NCI-H774 (cell line): ENCODE data around the gene KIAA0825.
"Not testable (repeated sequence)": the region's sequence is repeated elsewhere in the genome, so short reads cannot be mapped to it uniquely, and the experiment has no call there.

Source experiments
- DNase-seq: peaks from one replicate; lab custom pipeline; 2025; lab: John Stamatoyannopoulos, UW

KIAA0825 gene

GRCh38 chr5:94577466-94578245 lies 40.7 kb downstream of the KIAA0825 start:
- no peak for DNase-seq

- DNase-seq = no peak
Measured at GRCh38 chr5:94575196-94575595, 43.2 kb downstream of the KIAA0825 start.

- not testable (repeated sequence) for DNase-seq
Measured at GRCh38 chr5:94573349-94573748, 45.1 kb downstream of the KIAA0825 start.

GRCh38 chr5:94571415-94571814 lies 47.0 kb downstream of the KIAA0825 start:
- DNase-seq = no peak

GRCh38 chr5:94564812-94565211 lies 53.6 kb downstream of the KIAA0825 start:
- no peak for DNase-seq

- DNase-seq = peak; percentile 21
Measured at GRCh38 chr5:94562327-94562971, 56.0 kb downstream of the KIAA0825 start.

- no peak for DNase-seq
Measured at GRCh38 chr5:94558028-94558427, 60.4 kb downstream of the KIAA0825 start.

GRCh38 chr5:94551858-94552257 lies 66.5 kb downstream of the KIAA0825 start:
- DNase-seq = no peak

- DNase-seq = no peak
Measured at GRCh38 chr5:94545870-94546625, 72.4 kb downstream of the KIAA0825 start.

GRCh38 chr5:94544875-94545547 lies 73.4 kb downstream of the KIAA0825 start:
- DNase-seq = no peak

GRCh38 chr5:94544031-94544650 lies 74.3 kb downstream of the KIAA0825 start:
- DNase-seq = no peak

GRCh38 chr5:94540856-94541494 lies 77.4 kb downstream of the KIAA0825 start:
- no peak for DNase-seq

GRCh38 chr5:94538260-94538659 lies 80.1 kb downstream of the KIAA0825 start:
- DNase-seq = no peak

GRCh38 chr5:94526706-94527105 lies 91.7 kb downstream of the KIAA0825 start:
- no peak for DNase-seq

- peak; percentile 22 for DNase-seq
Measured at GRCh38 chr5:94524841-94525697, 93.3 kb downstream of the KIAA0825 start.

- no peak for DNase-seq
Measured at GRCh38 chr5:94523018-94523417, 95.4 kb downstream of the KIAA0825 start.

GRCh38 chr5:94522117-94522516 lies 96.3 kb downstream of the KIAA0825 start:
- no peak for DNase-seq

- DNase-seq = no peak
Measured at GRCh38 chr5:94517490-94518488, 100.6 kb downstream of the KIAA0825 start.

GRCh38 chr5:94516148-94516547 lies 102.3 kb downstream of the KIAA0825 start:
- no peak for DNase-seq
